T-helper 1 cell treated with Interleukin-12 subunit alpha and Interleukin-12 subunit beta and Interleukin-4 antibody, amounts not matched to agents 30 ng/mL and 1 ng/mL, for 36 hours (primary cell): ENCODE results near the gene TNPO3. TPM values are rescaled to one million over a fixed set of nuclear protein-coding genes. Genes with fewer than 3 reads are reported as not detected.
"Not testable (repeated sequence)": the region's sequence is repeated elsewhere in the genome, so short reads cannot be mapped to it uniquely, and the experiment has no call there.

Experiments used
- intact Hi-C: fragments of 100-400 bp; cut with micrococcal nuclease; formaldehyde crosslinking; loops from one replicate; pipeline ENCODE4 v1.15.1; 2024
- total RNA-seq: library from RNA; stranded (reverse); gene quantifications from 2 replicates; pipeline ENCODE4 v1.2.3, GENCODE V29; 2022

The TNPO3 gene
- total RNA-seq, 1 donor from 2014 or later, result 45.0 TPM

DNA sequence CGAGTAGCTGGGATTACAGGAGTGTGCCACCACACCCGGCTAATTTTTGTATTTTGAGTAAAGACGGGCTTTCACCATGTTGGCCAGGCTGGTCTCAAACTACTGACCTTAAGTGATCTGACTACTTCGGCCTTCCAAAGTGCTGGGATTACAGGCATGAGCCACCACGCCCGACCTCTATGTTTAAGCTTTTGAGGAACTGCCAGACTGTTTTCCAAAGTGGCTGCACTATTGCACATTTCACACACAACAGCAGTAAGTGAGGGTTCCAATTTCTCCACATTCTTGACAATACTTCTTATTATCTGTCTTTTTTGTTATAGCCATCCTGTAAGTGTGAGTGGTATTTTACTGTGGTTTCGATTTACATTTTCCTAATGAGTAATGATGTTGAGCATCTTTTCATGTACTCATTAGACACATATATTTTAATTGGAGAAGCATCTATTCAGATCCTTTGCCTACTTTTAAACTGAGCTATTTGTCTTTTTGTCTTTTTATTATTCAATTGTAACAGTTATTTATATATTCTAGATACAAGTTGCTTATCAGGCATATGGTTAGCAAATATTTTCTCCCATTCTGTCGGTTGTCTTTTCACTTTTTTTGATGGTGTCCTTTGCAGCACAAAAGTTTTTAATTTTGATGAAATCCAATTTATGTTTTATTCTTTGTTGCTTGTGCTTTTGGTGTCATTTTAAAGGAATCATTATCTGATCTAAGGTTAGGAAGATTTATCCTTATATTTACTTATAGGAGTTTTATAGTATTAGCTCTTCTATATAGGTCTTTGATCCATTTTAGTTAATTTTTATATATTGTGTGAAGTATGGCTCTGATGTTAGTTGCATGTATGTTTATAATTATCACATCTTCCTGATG, 130.0 kb downstream of the TNPO3 start:
- intact Hi-C loops, result no loop called here

GRCh38 chr7:128923411-128923800, 131.5 kb downstream of the TNPO3 start:
- intact Hi-C loops, result no loop called here

- intact Hi-C loops, result no loop called here
These were observed 132.2 kb downstream of the TNPO3 start for GRCh38 chr7:128922496-128923410.

GRCh38 chr7:128921866-128922440, 133.0 kb downstream of the TNPO3 start:
- intact Hi-C loops, result no loop called here

- intact Hi-C loops, result no loop called here
These were observed 133.9 kb downstream of the TNPO3 start for GRCh38 chr7:128920913-128921582.

GRCh38 chr7:128919881-128920799, 134.8 kb downstream of the TNPO3 start:
- intact Hi-C loops, result no loop called here

DNA sequence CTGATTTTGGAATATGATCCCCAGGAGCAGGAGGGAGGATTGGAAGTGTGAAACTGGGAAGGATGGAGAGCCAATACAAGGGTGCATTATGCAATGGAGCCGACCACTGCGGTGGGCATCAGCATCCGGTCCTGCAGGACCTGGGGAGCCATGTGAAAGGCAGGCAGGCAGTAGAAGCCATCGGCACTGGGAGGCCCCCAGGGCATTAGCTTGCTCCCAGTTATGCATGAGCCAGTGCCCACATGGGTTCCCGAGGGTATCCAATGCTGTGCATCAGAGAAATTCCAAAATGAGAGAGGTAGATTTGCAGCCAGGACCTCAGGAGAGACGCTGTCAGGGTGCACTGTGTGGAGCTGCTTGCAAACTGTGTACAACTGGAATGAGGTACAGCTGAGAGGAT, 135.7 kb downstream of the TNPO3 start:
- intact Hi-C loops, result no loop called here

DNA sequence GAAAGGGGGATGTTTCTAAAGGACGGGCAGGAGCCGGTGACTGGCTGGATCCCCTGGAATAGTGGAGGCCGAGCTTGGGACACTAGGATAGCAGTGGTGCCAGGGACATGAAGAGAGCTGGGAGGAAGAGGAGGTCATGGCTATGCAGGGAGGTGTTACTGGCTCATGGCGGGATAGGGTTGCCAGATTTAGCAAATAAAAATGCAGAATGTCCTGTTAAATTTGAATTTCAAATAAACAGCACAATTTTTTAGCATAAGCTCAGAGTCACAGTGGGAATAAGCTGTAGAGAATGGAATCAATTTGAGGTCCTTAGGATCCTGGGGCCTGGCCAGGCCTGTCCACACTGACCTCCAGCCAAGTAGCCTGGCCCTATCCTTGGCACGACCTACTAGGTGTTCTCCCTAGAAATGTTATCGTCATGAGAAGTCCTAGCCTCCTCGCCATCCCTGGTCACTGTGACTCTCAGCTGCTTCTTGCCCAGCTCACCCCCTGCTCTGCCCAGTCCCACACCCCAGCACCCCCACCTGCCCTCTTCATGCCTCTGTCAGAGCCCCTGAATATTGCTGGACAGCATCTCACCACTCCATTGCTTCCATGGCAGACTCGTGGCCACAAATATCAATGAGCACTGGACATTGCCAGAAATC, 136.8 kb downstream of the TNPO3 start:
- intact Hi-C loops, result no loop called here

- intact Hi-C loops, result no loop called here
These were observed 137.8 kb downstream of the TNPO3 start for GRCh38 chr7:128917122-128917521.

DNA sequence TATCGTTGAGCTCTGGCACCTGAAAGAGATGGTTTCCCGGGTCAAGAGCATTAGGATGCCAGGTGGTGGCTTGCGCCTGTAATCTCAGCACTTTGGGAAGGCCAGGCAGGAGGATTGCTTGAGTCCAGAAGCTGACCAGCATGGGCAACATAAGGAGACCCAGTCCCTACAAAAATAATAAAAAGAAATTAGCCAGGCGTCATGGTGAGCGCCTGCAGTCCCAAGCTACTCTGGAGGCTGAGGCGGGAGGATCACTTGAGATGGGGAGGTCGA, 138.3 kb downstream of the TNPO3 start:
- intact Hi-C loops, result no loop called here

- intact Hi-C loops, result no loop called here
These were observed 138.9 kb downstream of the TNPO3 start for GRCh38 chr7:128915841-128916642.

DNA sequence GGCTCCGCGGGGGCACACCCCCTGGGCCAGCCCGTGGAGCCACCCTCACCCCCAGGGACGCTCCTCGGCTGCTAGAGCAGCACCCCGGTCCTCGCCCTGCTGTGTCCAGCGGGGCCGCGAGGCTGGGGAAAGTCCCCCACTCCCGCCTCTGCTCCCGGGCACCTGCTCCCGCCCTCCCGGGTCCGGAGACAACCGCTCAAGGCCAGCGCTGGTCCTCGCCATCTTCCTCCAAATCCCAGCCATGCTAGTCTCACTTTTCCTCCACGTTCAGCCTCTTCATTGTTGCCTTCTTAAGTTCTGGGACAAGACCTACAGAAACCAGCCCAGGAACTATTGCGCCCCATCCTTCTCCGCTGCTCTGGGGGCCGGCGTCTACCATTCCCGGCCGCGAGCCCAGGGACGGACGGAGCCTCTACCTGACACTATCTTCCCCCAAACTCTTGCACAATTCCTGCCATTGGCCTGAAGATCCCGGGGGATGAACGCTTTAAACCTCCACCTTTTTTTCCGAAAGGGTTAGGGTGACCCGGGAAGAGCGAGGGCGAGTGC, 139.6 kb downstream of the TNPO3 start:
- intact Hi-C loops, result no loop called here

DNA sequence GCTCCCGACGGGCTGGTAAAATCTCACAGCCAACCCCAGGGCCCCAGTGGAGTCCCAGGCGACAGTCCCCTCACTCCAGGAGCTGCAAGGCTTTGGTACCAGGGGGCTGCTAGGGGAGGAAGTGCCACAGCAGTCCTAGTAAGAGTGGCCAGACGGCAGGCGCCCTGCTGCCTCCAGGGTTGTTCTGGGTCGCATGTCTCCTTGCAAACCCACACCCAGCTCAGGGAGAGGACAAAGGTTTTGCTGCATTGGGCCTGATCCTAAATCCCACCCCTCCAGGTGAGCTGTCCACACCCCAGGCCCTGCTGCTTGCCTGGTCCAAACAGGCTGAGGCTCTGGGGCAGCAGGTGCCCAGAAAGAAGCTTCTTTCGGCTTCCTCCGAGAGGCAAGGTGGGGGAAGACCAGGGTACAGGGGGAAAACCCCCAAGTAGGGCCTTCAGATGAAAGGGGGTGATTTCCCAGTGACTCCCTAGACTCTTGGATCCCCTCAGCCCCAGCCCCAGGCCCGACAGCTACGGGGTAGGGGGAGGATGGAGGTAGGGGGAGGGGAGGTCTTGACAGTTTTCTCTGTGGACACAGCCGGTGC, 140.3 kb downstream of the TNPO3 start:
- intact Hi-C loops, result no loop called here

DNA sequence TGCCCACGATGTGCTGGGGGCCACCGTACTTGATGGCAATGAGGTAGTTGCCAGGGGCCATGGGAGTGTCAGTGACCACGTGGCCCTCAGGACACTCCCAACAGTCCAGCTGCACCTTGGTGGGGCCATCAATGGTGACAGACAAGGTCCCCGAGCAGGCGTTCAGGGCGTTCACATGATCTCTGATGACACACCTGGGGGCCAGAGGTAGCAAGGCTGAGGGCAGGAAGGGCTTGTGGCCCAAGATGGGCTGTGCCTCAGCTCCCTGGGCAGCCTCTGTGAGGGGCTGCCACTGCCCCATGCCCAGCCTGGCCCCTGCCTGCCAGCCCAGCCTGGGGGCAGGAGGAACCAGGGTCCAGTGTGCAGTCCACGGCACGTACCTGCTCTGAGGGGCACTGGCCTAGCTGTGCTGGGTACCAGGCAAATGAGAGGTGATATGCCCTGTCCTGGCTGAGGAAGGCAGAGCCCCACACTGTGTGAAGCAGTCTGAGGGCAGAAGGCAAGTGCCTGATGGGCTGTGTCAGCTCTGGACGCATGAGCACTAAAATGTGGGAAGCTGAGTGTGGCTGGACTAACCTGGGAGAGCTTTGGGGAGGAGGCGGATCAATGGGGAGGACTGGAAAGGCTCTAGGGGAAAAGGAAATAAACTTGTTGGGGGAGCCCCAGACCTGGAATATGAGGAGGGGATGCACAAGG, 140.9 kb downstream of the TNPO3 start:
- intact Hi-C loops, result no loop called here

DNA sequence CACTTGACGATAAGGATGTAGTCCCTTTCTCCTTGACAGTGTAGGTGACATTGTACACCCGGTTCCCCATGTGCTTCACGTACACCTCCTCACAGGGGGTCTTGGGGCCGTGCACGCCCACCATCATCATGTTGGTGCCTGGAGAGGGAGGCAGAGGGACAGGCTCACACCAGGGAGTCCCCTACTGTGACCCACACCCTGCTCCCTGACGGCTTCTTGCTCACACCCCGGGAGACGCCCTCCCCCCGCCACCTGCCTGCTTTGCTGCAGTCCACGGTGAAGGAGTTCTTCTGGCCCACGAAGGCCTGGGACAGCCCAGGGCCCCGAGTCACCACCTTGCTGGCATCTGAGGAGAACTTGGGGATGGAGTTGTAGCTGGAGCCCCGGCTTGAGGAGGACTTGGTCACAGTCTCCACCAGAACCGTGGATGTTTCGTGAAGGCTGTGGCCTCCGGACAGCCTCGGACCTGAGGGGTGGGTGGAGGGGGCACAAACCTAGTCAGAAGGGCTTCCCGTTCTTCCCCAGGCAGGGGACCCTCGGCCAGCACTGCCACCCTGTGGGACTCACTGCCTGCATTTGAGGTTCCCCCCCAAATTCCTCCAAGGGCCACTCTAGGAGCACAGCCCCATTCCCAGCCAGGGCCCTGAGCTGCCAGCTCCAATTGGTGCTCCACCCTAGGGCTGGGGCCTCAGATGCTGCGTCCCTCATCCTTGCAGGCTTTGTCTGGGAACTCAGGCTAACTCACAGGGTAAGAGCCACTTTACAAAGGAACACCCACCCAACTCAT, 142.0 kb downstream of the TNPO3 start:
- intact Hi-C loops, result not testable (repeated sequence)

DNA sequence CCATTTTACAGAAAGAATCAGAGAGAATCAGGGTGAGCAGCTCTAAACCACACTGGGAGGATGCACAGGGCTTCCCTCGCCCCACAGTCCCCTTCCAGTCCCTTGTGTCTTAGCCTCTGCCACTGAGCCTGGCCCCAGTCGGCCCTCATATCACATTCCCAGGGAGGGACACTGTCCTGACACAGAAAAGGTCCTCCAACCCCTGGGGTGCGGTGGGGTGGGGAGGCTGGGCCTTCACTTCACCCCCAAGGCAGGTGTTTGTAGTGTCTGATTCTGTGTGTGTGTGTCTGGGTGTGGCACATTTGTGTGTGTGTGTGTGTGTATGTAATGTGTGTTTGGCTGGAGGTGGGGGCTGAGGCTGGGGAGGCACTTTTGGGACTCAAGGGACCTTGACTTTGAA, 142.6 kb downstream of the TNPO3 start:
- intact Hi-C loops, result no loop called here

GRCh38 chr7:128911423-128912031, 143.4 kb downstream of the TNPO3 start:
- intact Hi-C loops, result no loop called here
